Fibroblast of skin of left biceps (primary cell): ENCODE measurements around the gene KIF9.
"Not testable (repeated sequence)": the region's sequence is repeated elsewhere in the genome, so short reads cannot be mapped to it uniquely, and the experiment has no call there.

Experiments used
- DNase-seq, 2 experiments: peaks; one replicate each; pipeline ENCODE4 v3.0.0-alpha.2; 2013; ENCODE audit warnings: low read depth in 2 of 2

KIF9 gene

GRCh38 chr3:47181685-47182084 lies 100.9 kb downstream of the KIF9 start:
- DNase-seq, result not testable (repeated sequence)

GRCh38 chr3:47180011-47180410 lies 102.6 kb downstream of the KIF9 start:
- DNase-seq, result not testable (repeated sequence)
